Osteoblast (primary cell): Measurements from ENCODE around the gene UIMC1. TPM values are rescaled to one million over a fixed set of nuclear protein-coding genes. Genes with fewer than 3 reads are reported as not detected.
A peak's percentile ranks its signal among the peaks of the same experiment; 100 is the strongest.
"Not testable (repeated sequence)": the region's sequence is repeated elsewhere in the genome, so short reads cannot be mapped to it uniquely, and the experiment has no call there.

ENCODE experiments used
- DNase-seq: peaks from one replicate; pipeline ENCODE4 v3.0.0; 2011; ENCODE audit warnings: low spot score, mixed read lengths; ENCODE audit not compliant: insufficient read length; ENCODE audit errors: missing footprints
- H2AFZ ChIP-seq: 2 replicates; pipeline ENCODE4 v1.6.0; 2011; ENCODE audit warnings: mild to moderate bottlenecking, low read length
- H3K27ac ChIP-seq: 2 replicates; pipeline ENCODE4 v1.5.1; 2011; ENCODE audit warnings: mild to moderate bottlenecking, low read depth, low read length, moderate library complexity
- H3K27me3 ChIP-seq: 2 replicates; pipeline ENCODE4 v1.6.0; 2012; ENCODE audit warnings: mild to moderate bottlenecking, control low read depth, inconsistent platforms, low read length, moderate library complexity; ENCODE audit not compliant: insufficient read depth
- H3K36me3 ChIP-seq: 2 replicates; pipeline ENCODE4 v1.5.1; 2011; ENCODE audit warnings: mild to moderate bottlenecking, low read length, control low read depth, moderate library complexity; ENCODE audit not compliant: insufficient read depth
- H3K4me1 ChIP-seq: 2 replicates; pipeline ENCODE4 v1.5.1; 2011; ENCODE audit warnings: mild to moderate bottlenecking, low read length, control low read depth, moderate library complexity; ENCODE audit not compliant: insufficient read depth
- H3K4me2 ChIP-seq: 2 replicates; pipeline ENCODE4 v1.6.0; 2011; ENCODE audit warnings: mild to moderate bottlenecking, low read length; ENCODE audit not compliant: insufficient read depth
- H3K4me3 ChIP-seq: fragments of 200-600 bp; sonication (generic); 3 replicates; pipeline ENCODE4 v1.5.1; 2012; ENCODE audit warnings: mild to moderate bottlenecking, low read length, inconsistent platforms; ENCODE audit not compliant: insufficient read depth
- H3K79me2 ChIP-seq: 2 replicates; pipeline ENCODE4 v1.6.0; 2012; ENCODE audit warnings: mild to moderate bottlenecking, low read length, control low read depth, inconsistent platforms; ENCODE audit not compliant: insufficient read depth
- H3K9me3 ChIP-seq: 2 replicates; pipeline ENCODE4 v1.5.1; 2011; ENCODE audit warnings: low read depth, low read length, control low read depth
- H4K20me1 ChIP-seq: 2 replicates; pipeline ENCODE4 v1.6.0; 2012; ENCODE audit warnings: mild to moderate bottlenecking, low read length, control low read depth; ENCODE audit not compliant: insufficient read depth
- CTCF ChIP-seq: IDR thresholded peaks from 2 replicates; pipeline ENCODE4 v1.5.1; 2011; ENCODE audit warnings: mild to moderate bottlenecking, low read depth, low read length, moderate library complexity; ENCODE audit errors: extremely low read depth
- total RNA-seq: library from RNA; depleted of rRNA; stranded (reverse); fragments of >200 nt; gene quantifications from 2 replicates; pipeline ENCODE4 v1.2.3, GENCODE V29; 2012

The UIMC1 gene
- total RNA-seq, 1 donor, result 40.9 TPM

- no peak for TF ChIP-seq CTCF
- no peak for DNase-seq
- Histone ChIP-seq H2AFZ (no peak overlapping the region), H3K4me2 (peak overlapping the region; percentile 82), H3K79me2 (peaks cover 66% of the 10 kb centered on the region), H3K27ac (peak overlapping the region; percentile 69), H3K9me3 (no peaks in the 10 kb centered on the region), H3K27me3 (no peaks in the 10 kb centered on the region), H4K20me1 (peaks cover 36% of the 10 kb centered on the region), H3K4me3 (peak overlapping the region; percentile 95), H3K4me1 (peaks cover 12% of the 10 kb centered on the region), H3K36me3 (no peaks in the 10 kb centered on the region)
These were observed 1.6 kb downstream of the UIMC1 start for GRCh38 chr5:177004961-177005360.

GRCh38 chr5:177003649-177004048 is 2.9 kb downstream of the UIMC1 start:
- H3K79me2 ChIP-seq, result peaks cover 79% of the 10 kb centered on the region
- H3K27ac ChIP-seq, result no peak overlapping the region
- no peak for TF ChIP-seq CTCF
- H2AFZ ChIP-seq, result no peak overlapping the region
- no peaks in the 10 kb centered on the region for H3K27me3 ChIP-seq
- H3K4me2 ChIP-seq, result no peak overlapping the region
- H3K4me3 ChIP-seq, result no peak overlapping the region
- no peaks in the 10 kb centered on the region for H3K36me3 ChIP-seq
- no peak for DNase-seq
- no peaks in the 10 kb centered on the region for H3K9me3 ChIP-seq
- H3K4me1 ChIP-seq, result peaks cover 12% of the 10 kb centered on the region
- H4K20me1 ChIP-seq, result peaks cover 43% of the 10 kb centered on the region

GRCh38 chr5:176999526-176999925 is 7.1 kb downstream of the UIMC1 start:
- DNase-seq, H3K27me3 ChIP-seq, H3K36me3 ChIP-seq, H3K9me3 ChIP-seq, H2AFZ ChIP-seq, H3K4me3 ChIP-seq, H3K4me2 ChIP-seq, H3K27ac ChIP-seq: not testable (repeated sequence)
- peaks cover 96% of the 10 kb centered on the region for H3K79me2 ChIP-seq
- peaks cover 20% of the 10 kb centered on the region for H3K4me1 ChIP-seq
- H4K20me1 ChIP-seq, result peaks cover 57% of the 10 kb centered on the region

- Histone ChIP-seq H3K27ac (no peak overlapping the region), H3K27me3 (no peaks in the 10 kb centered on the region), H3K79me2 (peaks cover 96% of the 10 kb centered on the region), H2AFZ (no peak overlapping the region), H3K4me1 (peaks cover 20% of the 10 kb centered on the region), H3K4me2 (no peak overlapping the region), H3K4me3 (no peak overlapping the region), H3K36me3 (no peaks in the 10 kb centered on the region), H3K9me3 (no peaks in the 10 kb centered on the region), H4K20me1 (peaks cover 58% of the 10 kb centered on the region)
- no peak for TF ChIP-seq CTCF
- no peak for DNase-seq
These were observed 7.8 kb downstream of the UIMC1 start for GRCh38 chr5:176998828-176999227.
